GM18519 (cell line): ENCODE results near the gene TRPC4.

Experiments used
- ATAC-seq: cut with Tn5 transposase; IDR thresholded peaks from one replicate; pipeline ENCODE4 v1.9.1; 2021; ENCODE audit warnings: mild to moderate bottlenecking, moderate library complexity; ENCODE audit not compliant: unreplicated experiment, low FRiP score

Gene TRPC4

GRCh38 chr13:37736045-37736444 lies 133.5 kb downstream of the TRPC4 start:
- ATAC-seq: no peak

- no peak for ATAC-seq
These were observed 134.3 kb downstream of the TRPC4 start for GRCh38 chr13:37735293-37735692.

- no peak for ATAC-seq
These were observed 139.7 kb downstream of the TRPC4 start for GRCh38 chr13:37729876-37730275.

- no peak for ATAC-seq
These were observed 153.0 kb downstream of the TRPC4 start for GRCh38 chr13:37716420-37717195.

GRCh38 chr13:37715606-37716015 lies 154.0 kb downstream of the TRPC4 start:
- ATAC-seq: no peak

GRCh38 chr13:37709318-37709717 lies 160.3 kb downstream of the TRPC4 start:
- no peak for ATAC-seq

GRCh38 chr13:37707739-37708500 lies 161.7 kb downstream of the TRPC4 start:
- ATAC-seq: no peak

GRCh38 chr13:37706041-37706440 lies 163.5 kb downstream of the TRPC4 start:
- ATAC-seq: no peak

- no peak for ATAC-seq
These were observed 167.6 kb downstream of the TRPC4 start for GRCh38 chr13:37701972-37702371.

GRCh38 chr13:37701306-37701705 lies 168.3 kb downstream of the TRPC4 start:
- ATAC-seq: no peak

GRCh38 chr13:37700887-37701286 lies 168.7 kb downstream of the TRPC4 start:
- ATAC-seq: no peak

- ATAC-seq: no peak
These were observed 174.4 kb downstream of the TRPC4 start for GRCh38 chr13:37695200-37695599.

- no peak for ATAC-seq
These were observed 179.2 kb downstream of the TRPC4 start for GRCh38 chr13:37690361-37690760.

- ATAC-seq: no peak
These were observed 183.1 kb downstream of the TRPC4 start for GRCh38 chr13:37686501-37686900.

GRCh38 chr13:37685206-37685605 lies 184.4 kb downstream of the TRPC4 start:
- ATAC-seq: no peak

- no peak for ATAC-seq
These were observed 187.1 kb downstream of the TRPC4 start for GRCh38 chr13:37682496-37682895.

GRCh38 chr13:37681281-37682032 lies 188.1 kb downstream of the TRPC4 start:
- ATAC-seq: no peak

GRCh38 chr13:37680137-37680536 lies 189.4 kb downstream of the TRPC4 start:
- ATAC-seq: no peak

- no peak for ATAC-seq
These were observed 190.5 kb downstream of the TRPC4 start for GRCh38 chr13:37679043-37679442.

GRCh38 chr13:37669845-37670244 lies 199.7 kb downstream of the TRPC4 start:
- no peak for ATAC-seq

- no peak for ATAC-seq
These were observed 201.9 kb downstream of the TRPC4 start for GRCh38 chr13:37667702-37668101.
